ENCODE measurements around the gene ADPRS. TPM values are rescaled to one million over a fixed set of nuclear protein-coding genes. Genes with fewer than 3 reads are reported as not detected.
A peak's percentile ranks its signal among the peaks of the same experiment; 100 is the strongest.

ADPRS gene
- total RNA-seq, 2 donors from 2014 or later, result 30.4 to 33.0 TPM

GRCh38 chr1:36087233-36088123 is 1.2 kb upstream of the ADPRS start:
- intact Hi-C loops (cut with DNase I), result loop anchor here (10.0 kb wide), 1 partner anchor 153 kb away; the partner anchor contains the start of gene AGO3
- no peak overlapping the region for H3K4me3 ChIP-seq
- no peak overlapping the region for H3K9ac ChIP-seq (ENCODE audit: low read depth in 2 of 2, low read length in 2 of 2)
- no peak for TF ChIP-seq CTCF (IDR thresholded peaks at IDR 0.05)
- H3K9me3 ChIP-seq, result no peaks in the 10 kb centered on the region
- no peaks in the 10 kb centered on the region for H3K4me1 ChIP-seq
- peaks cover 2% of the 10 kb centered on the region for H3K36me3 ChIP-seq
- H3K27ac ChIP-seq, result no peak overlapping the region
- no peaks in the 10 kb centered on the region for H3K27me3 ChIP-seq
- DNase-seq, result no peak

GRCh38 chr1:36088265-36088576 is 471 bp upstream of the ADPRS start:
- Histone ChIP-seq H3K27me3 (no peaks in the 10 kb centered on the region), H3K36me3 (peaks cover 10% of the 10 kb centered on the region), H3K4me3 (peak overlapping the region; percentile 96), H3K4me1 (no peaks in the 10 kb centered on the region), H3K9me3 (no peaks in the 10 kb centered on the region), H3K9ac (ENCODE audit: low read depth in 2 of 2, low read length in 2 of 2) (peak overlapping the region; percentile 78 to 92), H3K27ac (no peak overlapping the region)
- intact Hi-C loops (cut with DNase I), result loop anchor here (10.0 kb wide), 1 partner anchor 153 kb away; the partner anchor contains the start of gene AGO3
- no peak for TF ChIP-seq CTCF (IDR thresholded peaks at IDR 0.05)
- no peak for DNase-seq

GRCh38 chr1:36089393-36090121 is 865 bp downstream of the ADPRS start:
- no peaks in the 10 kb centered on the region for H3K27me3 ChIP-seq
- intact Hi-C loops (cut with DNase I), result loop anchor here (5.0 to 10.0 kb wide), 3 partner anchors 155 to 335 kb away; partner anchors contain the start of gene AGO3
- TF ChIP-seq CTCF (IDR thresholded peaks at IDR 0.05), result no peak
- no peaks in the 10 kb centered on the region for H3K4me1 ChIP-seq
- H3K9me3 ChIP-seq, result no peaks in the 10 kb centered on the region
- peak overlapping the region; percentile 83 for H3K27ac ChIP-seq
- peak overlapping the region; percentile 78 to 92 for H3K9ac ChIP-seq (ENCODE audit: low read depth in 2 of 2, low read length in 2 of 2)
- no peak for DNase-seq
- peaks cover 20% of the 10 kb centered on the region for H3K36me3 ChIP-seq
- H3K4me3 ChIP-seq, result peak overlapping the region; percentile 96

- Histone ChIP-seq H3K4me1 (no peaks in the 10 kb centered on the region), H3K27me3 (no peaks in the 10 kb centered on the region), H3K27ac (no peak overlapping the region), H3K9me3 (no peaks in the 10 kb centered on the region), H3K9ac (ENCODE audit: low read depth in 2 of 2, low read length in 2 of 2) (no peak overlapping the region), H3K4me3 (no peak overlapping the region), H3K36me3 (peaks cover 20% of the 10 kb centered on the region)
- no peak for TF ChIP-seq CTCF (IDR thresholded peaks at IDR 0.05)
- no peak for DNase-seq
- intact Hi-C loops (cut with DNase I), result loop anchor here (5.0 to 10.0 kb wide), 2 partner anchors 196 to 334 kb away; no protein-coding TSS in a partner anchor
Observed at GRCh38 chr1:36091141-36091540, 2.4 kb downstream of the ADPRS start.

- no peaks in the 10 kb centered on the region for H3K9me3 ChIP-seq
- H3K36me3 ChIP-seq, result peaks cover 20% of the 10 kb centered on the region
- H3K4me3 ChIP-seq, result no peak overlapping the region
- H3K27me3 ChIP-seq, result no peaks in the 10 kb centered on the region
- intact Hi-C loops (cut with DNase I), result loop anchor here (5.0 to 10.0 kb wide), 2 partner anchors 196 to 333 kb away; no protein-coding TSS in a partner anchor
- no peak for DNase-seq
- no peak overlapping the region for H3K27ac ChIP-seq
- no peaks in the 10 kb centered on the region for H3K4me1 ChIP-seq
- no peak overlapping the region for H3K9ac ChIP-seq (ENCODE audit: low read depth in 2 of 2, low read length in 2 of 2)
- TF ChIP-seq CTCF (IDR thresholded peaks at IDR 0.05), result no peak
Observed at GRCh38 chr1:36091698-36092097, 3.0 kb downstream of the ADPRS start.

All from colonic mucosa (tissue), 4 donors.